GM23338 (cell line): ENCODE data around the gene ERC2. TPM values are rescaled to one million over a fixed set of nuclear protein-coding genes. Genes with fewer than 3 reads are reported as not detected.

Experiments
- ATAC-seq: fragments of 200-7000 bp; cut with Tn5 transposase; 3 replicates; pipeline ENCODE4 v1.9.1; 2020
- DNase-seq: peaks from one replicate; pipeline ENCODE4 v3.0.0-alpha.2; 2015; ENCODE audit warnings: low spot score
- H2AFZ ChIP-seq: fragments of 200-600 bp; sonication (generic); 2 replicates; pipeline ENCODE4 v1.8.0; 2016; ENCODE audit warnings: antibody characterized with exemption, mild to moderate bottlenecking, moderate library complexity
- H3F3A ChIP-seq: fragments of 200-600 bp; sonication (generic); replicated peaks from 2 replicates; pipeline ENCODE4 v1.8.0; 2017; ENCODE audit warnings: antibody characterized with exemption, mixed run types, low read depth
- H3K27ac ChIP-seq: fragments of 200-600 bp; sonication (generic); 2 replicates; pipeline ENCODE4 v1.6.1; 2016; ENCODE audit warnings: low read depth
- H3K27me3 ChIP-seq: fragments of 200-600 bp; sonication (generic); 2 replicates; pipeline ENCODE4 v1.8.0; 2016; ENCODE audit warnings: mild to moderate bottlenecking, mixed run types, moderate library complexity; ENCODE audit not compliant: insufficient read depth
- H3K36me3 ChIP-seq: fragments of 200-600 bp; sonication (generic); 2 replicates; pipeline ENCODE4 v1.8.0; 2016; ENCODE audit warnings: mild to moderate bottlenecking; ENCODE audit not compliant: insufficient read depth
- H3K4me1 ChIP-seq: fragments of 200-600 bp; sonication (generic); 2 replicates; pipeline ENCODE4 v1.8.0; 2016; ENCODE audit warnings: mild to moderate bottlenecking, moderate library complexity; ENCODE audit not compliant: insufficient read depth
- H3K4me2 ChIP-seq: fragments of 200-600 bp; sonication (generic); 2 replicates; pipeline ENCODE4 v1.7.1; 2017; ENCODE audit warnings: mixed run types
- H3K4me3 ChIP-seq: fragments of 200-600 bp; sonication (generic); 2 replicates; pipeline ENCODE4 v1.6.1; 2016; ENCODE audit warnings: mixed run types
- H3K79me2 ChIP-seq: fragments of 200-600 bp; sonication (generic); replicated peaks from 2 replicates; pipeline ENCODE4 v1.8.0; 2017; ENCODE audit warnings: mild to moderate bottlenecking; ENCODE audit not compliant: insufficient read depth
- H3K9me2 ChIP-seq: fragments of 200-600 bp; sonication (generic); 2 replicates; pipeline ENCODE4 v1.8.0; 2017; ENCODE audit not compliant: insufficient read depth
- H4K20me1 ChIP-seq: fragments of 200-600 bp; sonication (generic); replicated peaks from 2 replicates; pipeline ENCODE4 v1.8.0; 2017; ENCODE audit warnings: mild to moderate bottlenecking; ENCODE audit not compliant: insufficient read depth
- H3K27ac Mint-ChIP-seq: 2 replicates; pipeline ENCODE4 v1.8.0; 2020; ENCODE audit warnings: inconsistent platforms, mild to moderate bottlenecking, moderate library complexity, mixed read lengths
- H3K27me3 Mint-ChIP-seq: 3 replicates; pipeline ENCODE4 v1.8.0; 2022; ENCODE audit warnings: low read depth, mild to moderate bottlenecking, moderate library complexity, mixed read lengths, inconsistent platforms; ENCODE audit not compliant: insufficient read depth, poor library complexity
- H3K36me3 Mint-ChIP-seq: 3 replicates; pipeline ENCODE4 v1.8.0; 2021; ENCODE audit warnings: low read depth, mild to moderate bottlenecking, inconsistent platforms, moderate library complexity, mixed read lengths
- H3K4me1 Mint-ChIP-seq: 3 replicates; pipeline ENCODE4 v1.8.0; 2020; ENCODE audit warnings: mild to moderate bottlenecking, inconsistent platforms, mixed read lengths
- H3K4me3 Mint-ChIP-seq: 3 replicates; pipeline ENCODE4 v1.8.0; 2021; ENCODE audit warnings: moderate library complexity, mild to moderate bottlenecking, inconsistent platforms, mixed read lengths
- H3K9me3 Mint-ChIP-seq: 3 replicates; pipeline ENCODE4 v1.8.0; 2020; ENCODE audit warnings: moderate library complexity, mild to moderate bottlenecking, inconsistent platforms, mixed read lengths
- EZH2 ChIP-seq: fragments of 200-600 bp; sonication (generic); IDR thresholded peaks from one replicate; pipeline ENCODE4 v1.8.0; 2017; ENCODE audit warnings: antibody characterized with exemption, mild to moderate bottlenecking, low read depth; ENCODE audit not compliant: unreplicated experiment
- EZH2phosphoT487 ChIP-seq: fragments of 200-600 bp; sonication (generic); IDR thresholded peaks from one replicate; pipeline ENCODE4 v1.8.1; 2018; ENCODE audit warnings: antibody characterized with exemption; ENCODE audit not compliant: unreplicated experiment
- NANOG ChIP-seq: IDR thresholded peaks from 2 replicates; pipeline ENCODE4 v1.6.1; 2016; ENCODE audit warnings: antibody characterized with exemption, borderline replicate concordance
- POLR2AphosphoS5 ChIP-seq: IDR thresholded peaks from 2 replicates; pipeline ENCODE4 v1.6.1; 2016; ENCODE audit warnings: antibody characterized with exemption, low read depth
- STAT1 ChIP-seq: IDR thresholded peaks from one replicate; pipeline ENCODE4 v1.6.1; 2016; ENCODE audit warnings: antibody characterized with exemption; ENCODE audit not compliant: unreplicated experiment
- ZNF331 ChIP-seq: fragments of 250-450 bp; sonication (Bioruptor Pico); IDR thresholded peaks from 2 replicates; pipeline ENCODE4 v1.5.0; 2020; ENCODE audit warnings: low read depth, mild to moderate bottlenecking, moderate library complexity
- polyA plus RNA-seq: library from polyadenylated mRNA; unstranded; fragments of >200 nt; fragmentation: Nextera tagmentation; extraction: Ambion mirVana; gene quantifications from 2 replicates; pipeline ENCODE4 v1.2.1, GENCODE V29; 2016
- total RNA-seq: library from RNA; depleted of rRNA; stranded (reverse); fragments of >200 nt; shearing (Covaris generic); gene quantifications from 2 replicates; pipeline ENCODE4 v1.2.3, GENCODE V29; 2014
- TF ChIP-seq, protein P1 (sequence below): IDR thresholded peaks from one replicate; pipeline ENCODE4 v1.6.1; 2018; ENCODE audit warnings: antibody characterized with exemption; ENCODE audit not compliant: unreplicated experiment
- TF ChIP-seq, protein P2 (sequence below): IDR thresholded peaks from 2 replicates; pipeline ENCODE4 v1.6.1; 2016; ENCODE audit warnings: antibody characterized with exemption
- TF ChIP-seq, protein P3 (sequence below), 2 experiments: fragments of 200-600 bp in 1 of 2; sonication (generic) in 1 of 2; conservative IDR thresholded peaks; 2 replicates each; pipeline versions ENCODE4 v1.5.1 to v1.6.1; 2016 to 2017; ENCODE audit warnings: antibody characterized with exemption in 2 of 2, low read depth in 2 of 2, mild to moderate bottlenecking in 2 of 2, moderate library complexity in 1 of 2
- TF ChIP-seq, protein P4 (sequence below): fragments of 250-450 bp; sonication (Bioruptor Pico); IDR thresholded peaks from 2 replicates; pipeline ENCODE4 v1.5.0; 2020; ENCODE audit warnings: mild to moderate bottlenecking, moderate library complexity

Gene ERC2
- total and polyA plus RNA-seq, 2 experiments from 2014 or later = 11.8 to 13.7 TPM

DNA sequence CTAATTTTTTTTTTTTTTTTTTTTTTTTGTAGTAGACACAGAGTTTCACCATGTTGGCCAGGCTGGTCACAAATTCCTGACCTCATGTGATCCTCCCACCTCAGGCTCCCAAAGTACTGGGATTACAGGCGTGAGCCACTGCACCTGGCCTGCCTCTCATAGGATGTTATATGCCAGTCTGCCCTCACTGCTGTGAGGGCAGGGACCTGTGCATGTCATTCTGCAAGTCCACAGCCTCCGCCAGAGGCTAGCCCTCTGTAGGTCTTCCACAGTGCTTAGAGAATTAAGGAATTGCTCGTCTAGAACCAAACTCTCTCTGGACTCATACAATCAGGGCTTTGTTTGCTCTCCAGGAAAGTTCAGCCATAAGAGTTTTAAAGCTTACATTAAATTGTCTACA is 817.3 kb downstream of the ERC2 start:
- Histone ChIP-seq H3K27me3 (no peaks in the 10 kb centered on the region), H3K4me2 (no peak overlapping the region), H3K9me2 (no peaks in the 10 kb centered on the region), H3F3A (no peaks in the 10 kb centered on the region), H3K27ac (no peak overlapping the region), H3K79me2 (no peaks in the 10 kb centered on the region), H3K36me3 (no peaks in the 10 kb centered on the region), H3K4me3 (no peak overlapping the region), H2AFZ (no peak overlapping the region), H3K4me1 (peaks cover 45% of the 10 kb centered on the region), H4K20me1 (no peaks in the 10 kb centered on the region)
- Mint-ChIP-seq H3K36me3 (no peaks in the 10 kb centered on the region), H3K9me3 (no peaks in the 10 kb centered on the region; the same call in 2 of the 3 replicates), H3K27ac (no peak overlapping the region), H3K4me3 (no peak overlapping the region), H3K27me3 (peaks cover 20% of the 10 kb centered on the region), H3K4me1 (peaks cover 52% of the 10 kb centered on the region)
- ATAC-seq (no peak), DNase-seq (no peak)
- TF ChIP-seq ZNF331 (CRISPR knock-in tag) (no peak), STAT1 (no peak), EZH2phosphoT487 (no peak)
- TF ChIP-seq, protein P1, sequence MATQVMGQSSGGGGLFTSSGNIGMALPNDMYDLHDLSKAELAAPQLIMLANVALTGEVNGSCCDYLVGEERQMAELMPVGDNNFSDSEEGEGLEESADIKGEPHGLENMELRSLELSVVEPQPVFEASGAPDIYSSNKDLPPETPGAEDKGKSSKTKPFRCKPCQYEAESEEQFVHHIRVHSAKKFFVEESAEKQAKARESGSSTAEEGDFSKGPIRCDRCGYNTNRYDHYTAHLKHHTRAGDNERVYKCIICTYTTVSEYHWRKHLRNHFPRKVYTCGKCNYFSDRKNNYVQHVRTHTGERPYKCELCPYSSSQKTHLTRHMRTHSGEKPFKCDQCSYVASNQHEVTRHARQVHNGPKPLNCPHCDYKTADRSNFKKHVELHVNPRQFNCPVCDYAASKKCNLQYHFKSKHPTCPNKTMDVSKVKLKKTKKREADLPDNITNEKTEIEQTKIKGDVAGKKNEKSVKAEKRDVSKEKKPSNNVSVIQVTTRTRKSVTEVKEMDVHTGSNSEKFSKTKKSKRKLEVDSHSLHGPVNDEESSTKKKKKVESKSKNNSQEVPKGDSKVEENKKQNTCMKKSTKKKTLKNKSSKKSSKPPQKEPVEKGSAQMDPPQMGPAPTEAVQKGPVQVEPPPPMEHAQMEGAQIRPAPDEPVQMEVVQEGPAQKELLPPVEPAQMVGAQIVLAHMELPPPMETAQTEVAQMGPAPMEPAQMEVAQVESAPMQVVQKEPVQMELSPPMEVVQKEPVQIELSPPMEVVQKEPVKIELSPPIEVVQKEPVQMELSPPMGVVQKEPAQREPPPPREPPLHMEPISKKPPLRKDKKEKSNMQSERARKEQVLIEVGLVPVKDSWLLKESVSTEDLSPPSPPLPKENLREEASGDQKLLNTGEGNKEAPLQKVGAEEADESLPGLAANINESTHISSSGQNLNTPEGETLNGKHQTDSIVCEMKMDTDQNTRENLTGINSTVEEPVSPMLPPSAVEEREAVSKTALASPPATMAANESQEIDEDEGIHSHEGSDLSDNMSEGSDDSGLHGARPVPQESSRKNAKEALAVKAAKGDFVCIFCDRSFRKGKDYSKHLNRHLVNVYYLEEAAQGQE = no peak
- TF ChIP-seq, protein P2, sequence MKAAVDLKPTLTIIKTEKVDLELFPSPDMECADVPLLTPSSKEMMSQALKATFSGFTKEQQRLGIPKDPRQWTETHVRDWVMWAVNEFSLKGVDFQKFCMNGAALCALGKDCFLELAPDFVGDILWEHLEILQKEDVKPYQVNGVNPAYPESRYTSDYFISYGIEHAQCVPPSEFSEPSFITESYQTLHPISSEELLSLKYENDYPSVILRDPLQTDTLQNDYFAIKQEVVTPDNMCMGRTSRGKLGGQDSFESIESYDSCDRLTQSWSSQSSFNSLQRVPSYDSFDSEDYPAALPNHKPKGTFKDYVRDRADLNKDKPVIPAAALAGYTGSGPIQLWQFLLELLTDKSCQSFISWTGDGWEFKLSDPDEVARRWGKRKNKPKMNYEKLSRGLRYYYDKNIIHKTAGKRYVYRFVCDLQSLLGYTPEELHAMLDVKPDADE = no peak
- TF ChIP-seq, protein P3, sequence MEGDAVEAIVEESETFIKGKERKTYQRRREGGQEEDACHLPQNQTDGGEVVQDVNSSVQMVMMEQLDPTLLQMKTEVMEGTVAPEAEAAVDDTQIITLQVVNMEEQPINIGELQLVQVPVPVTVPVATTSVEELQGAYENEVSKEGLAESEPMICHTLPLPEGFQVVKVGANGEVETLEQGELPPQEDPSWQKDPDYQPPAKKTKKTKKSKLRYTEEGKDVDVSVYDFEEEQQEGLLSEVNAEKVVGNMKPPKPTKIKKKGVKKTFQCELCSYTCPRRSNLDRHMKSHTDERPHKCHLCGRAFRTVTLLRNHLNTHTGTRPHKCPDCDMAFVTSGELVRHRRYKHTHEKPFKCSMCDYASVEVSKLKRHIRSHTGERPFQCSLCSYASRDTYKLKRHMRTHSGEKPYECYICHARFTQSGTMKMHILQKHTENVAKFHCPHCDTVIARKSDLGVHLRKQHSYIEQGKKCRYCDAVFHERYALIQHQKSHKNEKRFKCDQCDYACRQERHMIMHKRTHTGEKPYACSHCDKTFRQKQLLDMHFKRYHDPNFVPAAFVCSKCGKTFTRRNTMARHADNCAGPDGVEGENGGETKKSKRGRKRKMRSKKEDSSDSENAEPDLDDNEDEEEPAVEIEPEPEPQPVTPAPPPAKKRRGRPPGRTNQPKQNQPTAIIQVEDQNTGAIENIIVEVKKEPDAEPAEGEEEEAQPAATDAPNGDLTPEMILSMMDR (conservative IDR thresholded peaks at IDR 0.05; ENCODE audit: low read depth in 2 of 2) = no peak

DNA sequence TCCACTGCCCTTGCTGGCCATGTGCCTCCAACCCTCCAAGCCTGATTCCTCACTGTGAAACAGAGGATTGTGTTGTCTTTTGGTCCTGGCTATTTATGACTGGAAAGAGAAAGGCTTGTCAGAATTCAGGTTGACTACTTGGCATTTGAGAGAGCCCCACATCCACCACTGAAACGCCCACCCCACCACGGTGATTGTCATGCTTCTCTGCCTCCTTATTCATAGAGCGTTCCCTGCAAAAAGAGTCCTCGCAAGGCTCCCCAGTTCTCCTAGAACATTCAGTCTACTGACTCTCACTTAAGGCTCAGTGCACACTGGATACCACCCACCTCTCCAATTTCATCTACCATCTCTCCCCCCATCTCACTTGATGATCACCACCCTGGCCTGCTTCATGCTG is 818.3 kb downstream of the ERC2 start:
- H3K36me3 ChIP-seq = no peaks in the 10 kb centered on the region
- ATAC-seq (no peak), DNase-seq (no peak)
- H3K4me1 ChIP-seq = peaks cover 53% of the 10 kb centered on the region
- H3K27me3 ChIP-seq = no peaks in the 10 kb centered on the region
- Mint-ChIP-seq H3K4me1 (peaks cover 58% of the 10 kb centered on the region), H3K9me3 (no peaks in the 10 kb centered on the region; the same call in 2 of the 3 replicates), H3K27ac (no peak overlapping the region), H3K27me3 (peaks cover 18% of the 10 kb centered on the region), H3K36me3 (no peaks in the 10 kb centered on the region), H3K4me3 (no peak overlapping the region)
- no peak overlapping the region for H3K4me3 ChIP-seq
- no peak overlapping the region for H2AFZ ChIP-seq
- no peaks in the 10 kb centered on the region for H3F3A ChIP-seq
- 0 out of 2 replicates have a peak overlapping the region, but pooled peaks have one; percentile 4 for H3K27ac ChIP-seq
- H4K20me1 ChIP-seq = no peaks in the 10 kb centered on the region
- H3K9me2 ChIP-seq = no peaks in the 10 kb centered on the region
- no peaks in the 10 kb centered on the region for H3K79me2 ChIP-seq
- no peak overlapping the region for H3K4me2 ChIP-seq
- TF ChIP-seq EZH2 (no peak), STAT1 (no peak), NANOG (no peak), POLR2AphosphoS5 (no peak), ZNF331 (CRISPR knock-in tag) (no peak)
- TF ChIP-seq, protein P4, sequence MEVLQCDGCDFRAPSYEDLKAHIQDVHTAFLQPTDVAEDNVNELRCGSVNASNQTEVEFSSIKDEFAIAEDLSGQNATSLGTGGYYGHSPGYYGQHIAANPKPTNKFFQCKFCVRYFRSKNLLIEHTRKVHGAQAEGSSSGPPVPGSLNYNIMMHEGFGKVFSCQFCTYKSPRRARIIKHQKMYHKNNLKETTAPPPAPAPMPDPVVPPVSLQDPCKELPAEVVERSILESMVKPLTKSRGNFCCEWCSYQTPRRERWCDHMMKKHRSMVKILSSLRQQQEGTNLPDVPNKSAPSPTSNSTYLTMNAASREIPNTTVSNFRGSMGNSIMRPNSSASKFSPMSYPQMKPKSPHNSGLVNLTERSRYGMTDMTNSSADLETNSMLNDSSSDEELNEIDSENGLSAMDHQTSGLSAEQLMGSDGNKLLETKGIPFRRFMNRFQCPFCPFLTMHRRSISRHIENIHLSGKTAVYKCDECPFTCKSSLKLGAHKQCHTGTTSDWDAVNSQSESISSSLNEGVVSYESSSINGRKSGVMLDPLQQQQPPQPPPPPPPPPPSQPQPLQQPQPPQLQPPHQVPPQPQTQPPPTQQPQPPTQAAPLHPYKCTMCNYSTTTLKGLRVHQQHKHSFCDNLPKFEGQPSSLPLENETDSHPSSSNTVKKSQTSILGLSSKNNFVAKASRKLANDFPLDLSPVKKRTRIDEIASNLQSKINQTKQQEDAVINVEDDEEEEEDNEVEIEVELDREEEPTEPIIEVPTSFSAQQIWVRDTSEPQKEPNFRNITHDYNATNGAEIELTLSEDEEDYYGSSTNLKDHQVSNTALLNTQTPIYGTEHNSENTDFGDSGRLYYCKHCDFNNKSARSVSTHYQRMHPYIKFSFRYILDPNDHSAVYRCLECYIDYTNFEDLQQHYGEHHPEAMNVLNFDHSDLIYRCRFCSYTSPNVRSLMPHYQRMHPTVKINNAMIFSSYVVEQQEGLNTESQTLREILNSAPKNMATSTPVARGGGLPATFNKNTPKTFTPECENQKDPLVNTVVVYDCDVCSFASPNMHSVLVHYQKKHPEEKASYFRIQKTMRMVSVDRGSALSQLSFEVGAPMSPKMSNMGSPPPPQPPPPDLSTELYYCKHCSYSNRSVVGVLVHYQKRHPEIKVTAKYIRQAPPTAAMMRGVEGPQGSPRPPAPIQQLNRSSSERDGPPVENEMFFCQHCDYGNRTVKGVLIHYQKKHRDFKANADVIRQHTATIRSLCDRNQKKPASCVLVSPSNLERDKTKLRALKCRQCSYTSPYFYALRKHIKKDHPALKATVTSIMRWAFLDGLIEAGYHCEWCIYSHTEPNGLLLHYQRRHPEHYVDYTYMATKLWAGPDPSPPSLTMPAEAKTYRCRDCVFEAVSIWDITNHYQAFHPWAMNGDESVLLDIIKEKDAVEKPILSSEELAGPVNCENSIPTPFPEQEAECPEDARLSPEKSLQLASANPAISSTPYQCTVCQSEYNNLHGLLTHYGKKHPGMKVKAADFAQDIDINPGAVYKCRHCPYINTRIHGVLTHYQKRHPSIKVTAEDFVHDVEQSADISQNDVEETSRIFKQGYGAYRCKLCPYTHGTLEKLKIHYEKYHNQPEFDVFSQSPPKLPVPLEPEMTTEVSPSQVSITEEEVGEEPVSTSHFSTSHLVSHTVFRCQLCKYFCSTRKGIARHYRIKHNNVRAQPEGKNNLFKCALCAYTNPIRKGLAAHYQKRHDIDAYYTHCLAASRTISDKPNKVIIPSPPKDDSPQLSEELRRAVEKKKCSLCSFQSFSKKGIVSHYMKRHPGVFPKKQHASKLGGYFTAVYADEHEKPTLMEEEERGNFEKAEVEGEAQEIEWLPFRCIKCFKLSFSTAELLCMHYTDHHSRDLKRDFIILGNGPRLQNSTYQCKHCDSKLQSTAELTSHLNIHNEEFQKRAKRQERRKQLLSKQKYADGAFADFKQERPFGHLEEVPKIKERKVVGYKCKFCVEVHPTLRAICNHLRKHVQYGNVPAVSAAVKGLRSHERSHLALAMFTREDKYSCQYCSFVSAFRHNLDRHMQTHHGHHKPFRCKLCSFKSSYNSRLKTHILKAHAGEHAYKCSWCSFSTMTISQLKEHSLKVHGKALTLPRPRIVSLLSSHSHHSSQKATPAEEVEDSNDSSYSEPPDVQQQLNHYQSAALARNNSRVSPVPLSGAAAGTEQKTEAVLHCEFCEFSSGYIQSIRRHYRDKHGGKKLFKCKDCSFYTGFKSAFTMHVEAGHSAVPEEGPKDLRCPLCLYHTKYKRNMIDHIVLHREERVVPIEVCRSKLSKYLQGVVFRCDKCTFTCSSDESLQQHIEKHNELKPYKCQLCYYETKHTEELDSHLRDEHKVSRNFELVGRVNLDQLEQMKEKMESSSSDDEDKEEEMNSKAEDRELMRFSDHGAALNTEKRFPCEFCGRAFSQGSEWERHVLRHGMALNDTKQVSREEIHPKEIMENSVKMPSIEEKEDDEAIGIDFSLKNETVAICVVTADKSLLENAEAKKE (CRISPR knock-in tag) = no peak
